Stimulated activated naive CD8-positive, alpha-beta T cell treated with anti-CD3 and anti-CD28 coated beads, Interleukin-15, Interleukin-2, amounts not matched to agents 100 U/mL and 50 U/mL, for 24 hours (primary cell): ENCODE results near the gene NTF3.

Experiments
- ATAC-seq: fragments of 150-1000 bp; cut with Tn5 transposase; one replicate; pipeline ENCODE4 v1.10.0; 2021
- DNase-seq: peaks from one replicate; pipeline ENCODE4 v3.0.0; 2021

The NTF3 gene

GRCh38 chr12:5537771-5538170 lies 105.9 kb downstream of the NTF3 start:
- no peak for ATAC-seq
- no peak for DNase-seq
